ENCODE data around the gene NDUFS6. TPM values are rescaled to one million over a fixed set of nuclear protein-coding genes. Genes with fewer than 3 reads are reported as not detected.

NDUFS6 gene
- total and polyA plus RNA-seq, 4 donors, result 18.0 to 67.9 (median 39.6) TPM

DNA sequence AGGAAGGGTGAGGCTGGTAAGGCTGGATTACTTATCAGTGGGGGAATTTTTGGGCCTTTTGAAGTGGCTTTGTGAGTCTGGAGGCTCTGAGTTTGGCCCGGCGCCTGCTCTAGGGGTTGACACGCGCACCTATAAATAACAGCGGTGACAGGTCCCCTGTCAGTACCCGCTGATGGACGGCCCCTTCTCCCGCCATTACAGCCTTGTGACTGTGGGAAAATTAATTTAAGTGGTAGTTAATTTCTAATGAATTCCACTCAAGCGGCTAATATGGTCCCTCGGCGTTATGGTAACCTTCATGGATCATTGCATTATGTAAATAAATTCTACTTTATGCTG lies 18.0 kb upstream of the NDUFS6 start:
- no peaks in the 10 kb centered on the region for H3K36me3 ChIP-seq (ENCODE audit: control insufficient read depth in 4 of 4, insufficient read depth in 4 of 4, low read length in 4 of 4)
- no peak overlapping the region for H3K4me3 ChIP-seq
- peaks cover 0 to 3% (median 0%) of the 10 kb centered on the region in 4 donors for H3K9me3 ChIP-seq (ENCODE audit: control insufficient read depth in 4 of 4, insufficient read depth in 3 of 4, low read length in 3 of 4)
- ATAC-seq (ENCODE audit: insufficient read depth, low FRiP score) (no peak), DNase-seq (no peak)
- H3K4me1 ChIP-seq (ENCODE audit: control insufficient read depth in 5 of 5, insufficient read depth in 5 of 5, low read length in 5 of 5), result peaks cover 0 to 8% (median 3%) of the 10 kb centered on the region in 5 donors
- TF ChIP-seq, protein P1, sequence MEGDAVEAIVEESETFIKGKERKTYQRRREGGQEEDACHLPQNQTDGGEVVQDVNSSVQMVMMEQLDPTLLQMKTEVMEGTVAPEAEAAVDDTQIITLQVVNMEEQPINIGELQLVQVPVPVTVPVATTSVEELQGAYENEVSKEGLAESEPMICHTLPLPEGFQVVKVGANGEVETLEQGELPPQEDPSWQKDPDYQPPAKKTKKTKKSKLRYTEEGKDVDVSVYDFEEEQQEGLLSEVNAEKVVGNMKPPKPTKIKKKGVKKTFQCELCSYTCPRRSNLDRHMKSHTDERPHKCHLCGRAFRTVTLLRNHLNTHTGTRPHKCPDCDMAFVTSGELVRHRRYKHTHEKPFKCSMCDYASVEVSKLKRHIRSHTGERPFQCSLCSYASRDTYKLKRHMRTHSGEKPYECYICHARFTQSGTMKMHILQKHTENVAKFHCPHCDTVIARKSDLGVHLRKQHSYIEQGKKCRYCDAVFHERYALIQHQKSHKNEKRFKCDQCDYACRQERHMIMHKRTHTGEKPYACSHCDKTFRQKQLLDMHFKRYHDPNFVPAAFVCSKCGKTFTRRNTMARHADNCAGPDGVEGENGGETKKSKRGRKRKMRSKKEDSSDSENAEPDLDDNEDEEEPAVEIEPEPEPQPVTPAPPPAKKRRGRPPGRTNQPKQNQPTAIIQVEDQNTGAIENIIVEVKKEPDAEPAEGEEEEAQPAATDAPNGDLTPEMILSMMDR (IDR thresholded peaks at IDR 0.05; ENCODE audit: control extremely low read depth, extremely low read depth), result no peak
- peaks cover 0 to 4% (median 0%) of the 10 kb centered on the region in 3 donors for H3K27me3 ChIP-seq (ENCODE audit: control insufficient read depth in 3 of 3, insufficient read depth in 3 of 3, low read length in 2 of 3)
- H3K27ac ChIP-seq (ENCODE audit: low read depth in 1 of 2, low read length in 1 of 2), result no peak overlapping the region
- H3K9ac ChIP-seq (ENCODE audit: insufficient read depth in 1 of 2, low read length in 2 of 2), result no peak overlapping the region
- 45 to 50% methylated on average over 11 of the region's 11 CpGs for WGBS, 2 donors

GRCh38 chr5:1784197-1785050 lies 16.8 kb upstream of the NDUFS6 start:
- DNase-seq, result peak in 1 of 3 donors; percentile 5
- Histone ChIP-seq H3K9me3 (ENCODE audit: control insufficient read depth in 4 of 4, insufficient read depth in 3 of 4, low read length in 3 of 4) (peaks cover 0 to 3% (median 0%) of the 10 kb centered on the region in 4 donors), H3K36me3 (ENCODE audit: control insufficient read depth in 4 of 4, insufficient read depth in 4 of 4, low read length in 4 of 4) (no peaks in the 10 kb centered on the region), H3K27me3 (ENCODE audit: control insufficient read depth in 3 of 3, insufficient read depth in 3 of 3, low read length in 2 of 3) (peaks cover 0 to 4% (median 0%) of the 10 kb centered on the region in 3 donors), H3K4me1 (ENCODE audit: control insufficient read depth in 5 of 5, insufficient read depth in 5 of 5, low read length in 5 of 5) (peaks cover 0 to 9% (median 3%) of the 10 kb centered on the region in 5 donors), H3K4me3 (no peak overlapping the region), H3K9ac (ENCODE audit: insufficient read depth in 1 of 2, low read length in 2 of 2) (no peak overlapping the region), H3K27ac (ENCODE audit: low read depth in 1 of 2, low read length in 1 of 2) (no peak overlapping the region)
- WGBS, 2 donors, result 90 to 91% methylated on average over 20 of the region's 20 CpGs
- no peak for ATAC-seq (ENCODE audit: insufficient read depth, low FRiP score)
- TF ChIP-seq, protein P1 (IDR thresholded peaks at IDR 0.05; ENCODE audit: control extremely low read depth, extremely low read depth), result no peak

DNA sequence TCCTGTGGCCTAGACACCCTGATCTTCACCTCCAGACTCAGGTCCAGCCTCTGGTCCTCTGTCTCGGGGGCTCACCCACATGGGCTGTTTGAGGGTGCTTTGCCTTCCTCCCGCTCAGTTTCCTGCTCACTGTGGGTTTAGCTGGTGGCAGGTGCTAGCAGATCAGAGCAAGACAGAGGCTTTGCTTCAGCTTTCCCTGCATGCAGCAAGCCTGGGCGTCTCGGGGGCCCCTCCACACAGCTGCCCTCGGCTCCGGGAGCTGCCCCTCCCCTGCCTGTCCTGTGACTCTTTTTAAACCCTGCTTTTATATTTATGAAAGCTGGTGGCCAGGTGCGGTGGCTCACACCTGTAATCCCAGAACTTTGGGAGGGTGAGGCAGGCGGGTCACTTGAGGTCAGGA lies 16.1 kb upstream of the NDUFS6 start:
- TF ChIP-seq, protein P1 (IDR thresholded peaks at IDR 0.05; ENCODE audit: control extremely low read depth, extremely low read depth), result no peak
- WGBS, 2 donors, result 76 to 82% methylated on average over 8 of the region's 8 CpGs
- H3K9me3 ChIP-seq (ENCODE audit: control insufficient read depth in 4 of 4, insufficient read depth in 3 of 4, low read length in 3 of 4), result peaks cover 0 to 3% (median 0%) of the 10 kb centered on the region in 4 donors
- no peak overlapping the region for H3K4me3 ChIP-seq
- H3K27me3 ChIP-seq (ENCODE audit: control insufficient read depth in 3 of 3, insufficient read depth in 3 of 3, low read length in 2 of 3), result peaks cover 0 to 4% (median 0%) of the 10 kb centered on the region in 3 donors
- no peak for ATAC-seq (ENCODE audit: insufficient read depth, low FRiP score)
- peaks cover 0 to 13% (median 5%) of the 10 kb centered on the region in 5 donors for H3K4me1 ChIP-seq (ENCODE audit: control insufficient read depth in 5 of 5, insufficient read depth in 5 of 5, low read length in 5 of 5)
- H3K9ac ChIP-seq (ENCODE audit: insufficient read depth in 1 of 2, low read length in 2 of 2), result no peak overlapping the region
- H3K27ac ChIP-seq (ENCODE audit: low read depth in 1 of 2, low read length in 1 of 2), result no peak overlapping the region
- no peak for DNase-seq
- no peaks in the 10 kb centered on the region for H3K36me3 ChIP-seq (ENCODE audit: control insufficient read depth in 4 of 4, insufficient read depth in 4 of 4, low read length in 4 of 4)
